ENCODE results near the gene WDFY4. TPM values are rescaled to one million over a fixed set of nuclear protein-coding genes. Genes with fewer than 3 reads are reported as not detected.

The WDFY4 gene
- total and polyA plus RNA-seq, 2 of the 4 experiments (the other 2 are of a cell fraction), result not detected

GRCh38 chr10:48770561-48771089 is 86.0 kb downstream of the WDFY4 start:
- no peak overlapping the region for H3K9ac ChIP-seq (ENCODE audit: low read depth, low read length)
- no peak for DNase-seq
- TF ChIP-seq, protein P1, sequence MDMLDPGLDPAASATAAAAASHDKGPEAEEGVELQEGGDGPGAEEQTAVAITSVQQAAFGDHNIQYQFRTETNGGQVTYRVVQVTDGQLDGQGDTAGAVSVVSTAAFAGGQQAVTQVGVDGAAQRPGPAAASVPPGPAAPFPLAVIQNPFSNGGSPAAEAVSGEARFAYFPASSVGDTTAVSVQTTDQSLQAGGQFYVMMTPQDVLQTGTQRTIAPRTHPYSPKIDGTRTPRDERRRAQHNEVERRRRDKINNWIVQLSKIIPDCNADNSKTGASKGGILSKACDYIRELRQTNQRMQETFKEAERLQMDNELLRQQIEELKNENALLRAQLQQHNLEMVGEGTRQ (IDR thresholded peaks at IDR 0.05; ENCODE audit: low read depth, low read length), result no peak
- TF ChIP-seq SMC3 (IDR thresholded peaks at IDR 0.05; ENCODE audit: low read depth, low read length) (no peak), MXI1 (IDR thresholded peaks at IDR 0.05; ENCODE audit: borderline replicate concordance, low read depth, low read length) (no peak), CEBPB (IDR thresholded peaks at IDR 0.05; ENCODE audit: low read depth, low read length) (no peak), BHLHE40 (IDR thresholded peaks at IDR 0.05; ENCODE audit: low read depth, low read length) (no peak), FOS (IDR thresholded peaks at IDR 0.05; ENCODE audit: low read depth, low read length) (no peak), POLR2A (IDR thresholded peaks at IDR 0.05; ENCODE audit: low read depth, low read length) (no peak), CHD1 (IDR thresholded peaks at IDR 0.05; ENCODE audit: low read depth, low read length) (no peak), RCOR1 (IDR thresholded peaks at IDR 0.05; ENCODE audit: insufficient replicate concordance, low read length) (no peak), RAD21 (IDR thresholded peaks at IDR 0.05; ENCODE audit: low read length) (no peak), MAZ (IDR thresholded peaks at IDR 0.05; ENCODE audit: borderline replicate concordance, low read depth, low read length) (no peak), NFE2L2 (IDR thresholded peaks at IDR 0.05; ENCODE audit: low read depth, low read length) (no peak), MAFK (IDR thresholded peaks at IDR 0.05; ENCODE audit: low read depth, low read length) (no peak), RFX5 (IDR thresholded peaks at IDR 0.05; ENCODE audit: low read depth, low read length) (no peak)
- TF ChIP-seq, protein P2, sequence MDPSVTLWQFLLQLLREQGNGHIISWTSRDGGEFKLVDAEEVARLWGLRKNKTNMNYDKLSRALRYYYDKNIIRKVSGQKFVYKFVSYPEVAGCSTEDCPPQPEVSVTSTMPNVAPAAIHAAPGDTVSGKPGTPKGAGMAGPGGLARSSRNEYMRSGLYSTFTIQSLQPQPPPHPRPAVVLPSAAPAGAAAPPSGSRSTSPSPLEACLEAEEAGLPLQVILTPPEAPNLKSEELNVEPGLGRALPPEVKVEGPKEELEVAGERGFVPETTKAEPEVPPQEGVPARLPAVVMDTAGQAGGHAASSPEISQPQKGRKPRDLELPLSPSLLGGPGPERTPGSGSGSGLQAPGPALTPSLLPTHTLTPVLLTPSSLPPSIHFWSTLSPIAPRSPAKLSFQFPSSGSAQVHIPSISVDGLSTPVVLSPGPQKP (IDR thresholded peaks at IDR 0.05; ENCODE audit: borderline replicate concordance, low read depth, low read length), result no peak
- TF ChIP-seq, protein P3, sequence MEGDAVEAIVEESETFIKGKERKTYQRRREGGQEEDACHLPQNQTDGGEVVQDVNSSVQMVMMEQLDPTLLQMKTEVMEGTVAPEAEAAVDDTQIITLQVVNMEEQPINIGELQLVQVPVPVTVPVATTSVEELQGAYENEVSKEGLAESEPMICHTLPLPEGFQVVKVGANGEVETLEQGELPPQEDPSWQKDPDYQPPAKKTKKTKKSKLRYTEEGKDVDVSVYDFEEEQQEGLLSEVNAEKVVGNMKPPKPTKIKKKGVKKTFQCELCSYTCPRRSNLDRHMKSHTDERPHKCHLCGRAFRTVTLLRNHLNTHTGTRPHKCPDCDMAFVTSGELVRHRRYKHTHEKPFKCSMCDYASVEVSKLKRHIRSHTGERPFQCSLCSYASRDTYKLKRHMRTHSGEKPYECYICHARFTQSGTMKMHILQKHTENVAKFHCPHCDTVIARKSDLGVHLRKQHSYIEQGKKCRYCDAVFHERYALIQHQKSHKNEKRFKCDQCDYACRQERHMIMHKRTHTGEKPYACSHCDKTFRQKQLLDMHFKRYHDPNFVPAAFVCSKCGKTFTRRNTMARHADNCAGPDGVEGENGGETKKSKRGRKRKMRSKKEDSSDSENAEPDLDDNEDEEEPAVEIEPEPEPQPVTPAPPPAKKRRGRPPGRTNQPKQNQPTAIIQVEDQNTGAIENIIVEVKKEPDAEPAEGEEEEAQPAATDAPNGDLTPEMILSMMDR (conservative IDR thresholded peaks at IDR 0.05; ENCODE audit: low read depth, low read length), result no peak
- no peak overlapping the region for H2BK15ac ChIP-seq (ENCODE audit: low read depth, low read length)
- dilution Hi-C loops (cut with HindIII; ENCODE audit: low sequenced_read_pairs, unreplicated experiment) (no loop called here), in situ Hi-C loops (cut with MboI; ENCODE audit: low sequenced_read_pairs) (no loop called here), intact Hi-C loops (cut with micrococcal nuclease) (no loop called here)
- H3K4me1 ChIP-seq (ENCODE audit: control insufficient read depth, insufficient read depth, low read length), result no peaks in the 10 kb centered on the region
- no peak overlapping the region for H2BK5ac ChIP-seq (ENCODE audit: low read depth, low read length, poor library complexity, severe bottlenecking)
- no peak for ATAC-seq (ENCODE audit: low read depth)
- BruUV-seq (replicated peaks), result no TSS peak
- no peaks in the 10 kb centered on the region for H4K20me1 ChIP-seq (ENCODE audit: insufficient read depth, low read length)
- no peaks in the 10 kb centered on the region for H3K9me1 ChIP-seq (ENCODE audit: insufficient read depth, low read length)
- no peak overlapping the region for H3K4me3 ChIP-seq (ENCODE audit: insufficient read depth, low read depth, low read length)
- no peak overlapping the region for H3K56ac ChIP-seq (ENCODE audit: extremely low read depth, insufficient read depth, low read length)
- H3K14ac ChIP-seq (replicated peaks; ENCODE audit: low read depth, low read length), result no peak overlapping the region
- no peaks in the 10 kb centered on the region for H3K9me3 ChIP-seq (ENCODE audit: control insufficient read depth, insufficient read depth, low read length)
- no peak overlapping the region for H4K91ac ChIP-seq (ENCODE audit: insufficient read depth, low read depth, low read length)
- no peak overlapping the region for H4K8ac ChIP-seq (ENCODE audit: low read depth in 2 of 2, low read length in 2 of 2)
- H3K79me1 ChIP-seq (ENCODE audit: low read depth in 1 of 2, low read length in 2 of 2), result no peaks in the 10 kb centered on the region
- H2AFZ ChIP-seq (replicated peaks; ENCODE audit: low read length, poor library complexity), result no peak overlapping the region
- H4K5ac ChIP-seq (ENCODE audit: low read depth, low read length), result no peak overlapping the region
- no peaks in the 10 kb centered on the region for H3K36me3 ChIP-seq (ENCODE audit: control insufficient read depth, insufficient read depth, low read length)
- H2BK120ac ChIP-seq (ENCODE audit: low read depth, low read length), result no peak overlapping the region
- ChIA-PET CTCF (no interaction called here), POLR2A (ENCODE audit: unreplicated experiment) (no interaction called here)
- H2AK5ac ChIP-seq (ENCODE audit: low read depth, low read length), result no peak overlapping the region
- WGBS, 2 experiments (ENCODE audit: extremely low coverage in 2 of 2, insufficient read length in 1 of 2), result 50% methylated on average over 1 of the region's 1 CpG; no CpG with 5 or more reads in 1 of the 2 experiments
- H2BK20ac ChIP-seq (ENCODE audit: low read depth, low read length), result no peak overlapping the region
- peaks cover 4% of the 10 kb centered on the region for H3K27me3 ChIP-seq (ENCODE audit: control insufficient read depth, insufficient read depth, low read length)
- no peak overlapping the region for H3K4ac ChIP-seq (ENCODE audit: low read depth, low read length)
- H3K4me2 ChIP-seq (ENCODE audit: low read depth, low read length), result no peak overlapping the region
- no peak overlapping the region for H3K18ac ChIP-seq (ENCODE audit: low read depth, low read length)
- H3K23ac ChIP-seq (ENCODE audit: low read depth, low read length), result no peak overlapping the region
- H2AK9ac ChIP-seq (replicated peaks; ENCODE audit: low read depth, low read length, poor library complexity), result no peak overlapping the region
- no peak overlapping the region for H3K27ac ChIP-seq (ENCODE audit: insufficient read depth, low read length)

Data from IMR-90 (cell line).